GM12874 (cell line): ENCODE data around the gene ABCB9.

ENCODE experiments used
- CTCF ChIP-seq: IDR thresholded peaks from 2 replicates; pipeline ENCODE4 v1.5.1; 2011; ENCODE audit warnings: low read depth, mild to moderate bottlenecking, control low read depth, low read length, moderate library complexity; ENCODE audit not compliant: insufficient read depth

The ABCB9 gene

GRCh38 chr12:122977655-122978392 is 11.6 kb upstream of the ABCB9 start:
- no peak for TF ChIP-seq CTCF

- no peak for TF ChIP-seq CTCF
These were observed 10.9 kb upstream of the ABCB9 start for GRCh38 chr12:122977153-122977552.

DNA sequence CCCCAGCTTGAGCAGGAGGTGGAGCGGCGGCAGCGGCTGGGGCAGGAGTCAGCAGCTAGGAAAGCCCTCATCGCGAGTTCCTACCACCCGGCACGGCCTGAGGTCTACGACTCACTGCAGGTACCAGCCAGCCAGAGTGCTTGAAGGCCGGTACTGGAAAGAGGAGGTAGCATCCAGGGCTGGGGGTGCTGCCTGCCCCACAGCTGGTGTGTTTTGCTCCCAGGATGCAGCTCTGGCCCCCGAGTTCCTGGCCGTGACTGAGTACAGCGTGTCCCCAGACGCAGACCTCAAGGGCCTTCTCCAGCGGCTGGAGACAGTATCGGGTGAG is 10.3 kb upstream of the ABCB9 start:
- no peak for TF ChIP-seq CTCF

DNA sequence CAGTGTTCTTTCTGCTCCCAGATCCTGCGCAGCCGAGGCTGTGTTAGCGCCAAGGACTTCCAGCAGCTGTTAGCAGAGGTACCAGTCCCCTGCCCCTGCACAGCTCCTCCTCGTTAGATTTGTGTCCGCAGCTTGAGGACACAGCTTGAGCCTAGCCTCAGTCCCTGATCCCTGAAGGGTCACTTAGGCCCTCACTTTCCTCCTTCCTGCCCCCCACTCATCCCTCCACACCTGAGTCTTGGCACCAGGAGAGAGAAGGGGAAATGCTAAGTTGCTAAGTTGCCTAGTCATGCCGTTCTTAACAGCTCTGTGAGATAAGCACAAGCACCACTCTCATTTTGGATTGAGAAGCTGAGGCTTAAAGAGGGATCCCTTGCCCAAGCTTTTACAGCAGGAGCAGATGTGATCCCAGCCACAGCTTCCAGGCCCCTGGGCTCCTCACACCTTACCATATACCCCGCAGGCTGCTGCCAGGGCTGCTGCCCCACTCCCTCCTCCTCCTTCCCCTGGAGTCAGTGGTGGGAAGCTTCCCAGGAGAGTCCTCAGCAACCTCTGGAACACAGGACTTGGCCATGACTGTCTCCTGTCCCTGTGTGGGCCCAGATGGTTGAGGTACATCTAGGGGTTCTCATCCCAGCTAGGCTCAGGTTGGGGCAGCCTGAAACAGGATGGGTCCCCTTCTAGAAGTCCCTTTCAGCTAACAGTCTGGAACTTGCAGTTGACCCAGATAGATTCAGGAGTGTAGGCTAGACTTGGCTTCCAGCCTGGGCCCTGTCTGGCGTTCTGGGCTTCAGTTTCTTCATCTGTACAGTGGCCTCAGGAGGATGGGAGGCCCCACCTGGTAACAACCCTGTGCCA is 9.8 kb upstream of the ABCB9 start:
- no peak for TF ChIP-seq CTCF

DNA sequence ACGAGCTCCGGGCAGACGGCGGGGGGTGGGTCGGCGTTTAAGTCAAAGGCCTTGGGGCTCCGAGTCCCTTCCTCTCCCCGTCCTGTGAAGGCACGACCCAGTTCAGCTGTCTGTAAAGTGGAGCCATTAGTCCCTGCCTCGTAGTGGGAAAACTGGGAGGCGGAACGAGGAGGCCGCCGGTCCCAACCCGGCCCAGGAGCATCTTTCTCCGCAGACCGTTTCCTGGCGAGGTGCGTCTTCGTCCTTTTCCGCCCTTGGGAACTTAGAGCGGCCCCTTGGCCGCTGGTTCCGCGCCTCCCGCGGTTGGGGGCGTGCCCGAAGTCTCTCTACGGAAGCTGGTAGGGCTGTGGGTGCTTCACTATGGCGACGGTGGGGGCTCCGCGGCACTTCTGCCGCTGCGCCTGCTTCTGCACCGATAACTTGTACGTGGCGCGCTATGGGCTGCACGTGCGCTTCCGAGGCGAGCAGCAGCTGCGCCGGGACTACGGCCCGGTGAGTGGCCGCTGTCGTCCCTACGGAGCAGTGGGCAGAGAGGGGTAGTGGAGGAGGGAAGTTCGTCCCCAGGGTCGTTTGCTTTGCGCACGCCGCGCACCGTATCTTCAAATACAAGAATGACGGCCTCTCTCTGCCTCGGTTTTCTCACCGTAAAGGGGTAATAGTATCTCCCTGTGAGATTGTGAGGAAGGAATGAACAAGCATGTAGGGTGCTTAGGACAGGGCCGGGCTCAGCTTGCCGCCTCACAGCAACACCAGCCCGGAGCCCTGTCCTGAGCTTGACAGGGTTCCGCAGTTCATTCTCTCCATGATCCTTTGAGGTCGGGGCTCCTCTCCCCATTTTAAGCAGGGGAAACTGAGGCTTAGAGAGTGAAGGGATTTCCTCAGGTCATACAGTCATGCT is 8.9 kb upstream of the ABCB9 start, which contains the start of gene OGFOD2:
Gene OGFOD2 (plus strand): TSS at position 353 of the 898 bp plus-strand sequence. CDS start 8 bp downstream, at position 361.
- TF ChIP-seq CTCF, result no peak

DNA sequence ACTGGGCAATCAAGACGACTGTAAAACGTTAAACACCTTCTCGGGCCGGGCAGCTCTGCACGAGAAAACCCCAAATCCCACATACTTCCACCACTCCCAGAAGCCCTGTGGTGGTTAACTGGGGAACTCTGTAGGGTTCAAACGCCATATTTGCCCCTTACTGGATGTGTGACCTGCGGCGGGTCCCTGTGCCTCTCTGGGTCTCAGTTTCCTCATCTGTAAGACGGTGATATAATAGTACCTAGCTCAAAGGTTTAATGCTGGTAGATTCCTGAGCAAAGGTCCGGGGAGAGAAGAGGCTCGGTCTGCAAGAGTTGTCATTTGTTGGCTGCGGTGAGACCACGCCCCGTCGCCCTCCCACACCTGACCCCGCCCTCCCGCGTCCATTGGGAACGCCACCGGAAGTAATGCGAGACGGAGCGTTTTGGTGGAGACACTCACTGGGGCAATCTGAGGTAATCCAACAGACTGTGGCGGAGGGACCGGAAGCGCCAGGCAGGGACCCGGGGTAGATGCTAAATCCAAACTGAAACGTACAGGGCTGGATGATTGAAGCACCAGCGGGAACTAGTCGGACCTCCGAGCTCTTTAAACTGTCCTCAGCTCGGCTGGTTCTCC is 8.1 kb upstream of the ABCB9 start:
- no peak for TF ChIP-seq CTCF
